NCI-H1092 treated with DMSO at 0.1 percent for 48 hours (cell line): ENCODE results near the gene FAM110D.

Experiments
- DNase-seq: peaks from one replicate; lab custom pipeline; 2025; lab: John Stamatoyannopoulos, UW

The FAM110D gene

DNA sequence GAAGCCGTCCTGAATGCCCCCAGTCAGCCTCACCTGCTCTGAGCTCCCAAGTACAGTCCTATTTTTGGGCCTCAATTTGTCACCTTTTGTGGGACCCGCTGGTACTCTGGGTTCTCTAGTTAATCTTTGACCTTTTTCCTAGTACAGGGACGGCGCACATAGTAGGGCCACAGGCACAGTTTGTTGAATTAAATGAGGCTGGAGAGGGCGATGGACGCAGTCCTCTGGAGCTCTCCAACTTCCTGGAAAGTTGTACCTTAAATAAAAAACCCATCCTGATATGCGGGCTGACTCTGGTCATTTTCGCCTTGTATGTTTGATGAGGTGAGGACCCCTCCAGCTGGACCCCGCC is 4.8 kb downstream of the FAM110D start:
- DNase-seq, result no peak

DNA sequence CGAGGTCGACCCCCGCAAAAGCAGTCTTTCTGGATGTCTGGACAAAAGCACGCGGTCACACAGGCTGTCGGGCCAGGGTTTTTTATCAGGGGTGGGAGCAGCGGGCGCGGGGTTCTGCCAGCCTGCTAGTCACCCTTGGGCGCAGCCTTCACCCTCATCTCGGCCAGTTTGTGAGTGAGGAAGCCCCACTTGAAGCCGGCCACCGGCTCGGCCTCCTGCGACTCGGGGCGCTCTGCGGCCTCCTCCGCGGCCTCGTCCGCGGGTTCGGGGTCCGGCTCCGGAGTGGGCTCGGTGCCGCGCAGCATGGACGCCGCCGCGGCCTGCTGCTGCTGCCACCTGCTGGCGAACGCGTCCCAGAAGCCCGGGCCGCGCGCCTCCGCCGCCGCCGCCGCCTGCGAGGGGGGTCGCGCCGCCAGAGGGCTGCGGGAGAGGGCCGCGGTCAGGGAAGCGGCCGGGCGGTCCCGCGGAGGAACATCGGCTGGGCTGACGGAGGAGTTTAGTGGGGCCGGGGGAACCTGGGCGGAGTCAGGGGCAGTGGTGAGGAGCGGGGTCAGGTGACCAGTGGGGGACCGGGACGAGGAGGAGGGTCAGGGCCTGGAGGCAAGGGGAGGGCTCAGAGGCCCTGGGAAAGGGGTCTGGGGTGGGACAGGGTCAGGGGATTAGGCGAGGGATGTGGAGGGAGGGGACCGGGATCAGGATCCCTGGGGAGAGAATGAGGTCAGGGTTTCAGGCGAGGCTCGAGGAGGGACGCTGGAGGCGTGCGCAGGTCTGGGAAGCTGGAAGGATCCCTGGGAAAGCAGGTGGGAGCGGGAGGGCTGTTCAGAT is 5.4 kb downstream of the FAM110D start:
- no peak for DNase-seq

DNA sequence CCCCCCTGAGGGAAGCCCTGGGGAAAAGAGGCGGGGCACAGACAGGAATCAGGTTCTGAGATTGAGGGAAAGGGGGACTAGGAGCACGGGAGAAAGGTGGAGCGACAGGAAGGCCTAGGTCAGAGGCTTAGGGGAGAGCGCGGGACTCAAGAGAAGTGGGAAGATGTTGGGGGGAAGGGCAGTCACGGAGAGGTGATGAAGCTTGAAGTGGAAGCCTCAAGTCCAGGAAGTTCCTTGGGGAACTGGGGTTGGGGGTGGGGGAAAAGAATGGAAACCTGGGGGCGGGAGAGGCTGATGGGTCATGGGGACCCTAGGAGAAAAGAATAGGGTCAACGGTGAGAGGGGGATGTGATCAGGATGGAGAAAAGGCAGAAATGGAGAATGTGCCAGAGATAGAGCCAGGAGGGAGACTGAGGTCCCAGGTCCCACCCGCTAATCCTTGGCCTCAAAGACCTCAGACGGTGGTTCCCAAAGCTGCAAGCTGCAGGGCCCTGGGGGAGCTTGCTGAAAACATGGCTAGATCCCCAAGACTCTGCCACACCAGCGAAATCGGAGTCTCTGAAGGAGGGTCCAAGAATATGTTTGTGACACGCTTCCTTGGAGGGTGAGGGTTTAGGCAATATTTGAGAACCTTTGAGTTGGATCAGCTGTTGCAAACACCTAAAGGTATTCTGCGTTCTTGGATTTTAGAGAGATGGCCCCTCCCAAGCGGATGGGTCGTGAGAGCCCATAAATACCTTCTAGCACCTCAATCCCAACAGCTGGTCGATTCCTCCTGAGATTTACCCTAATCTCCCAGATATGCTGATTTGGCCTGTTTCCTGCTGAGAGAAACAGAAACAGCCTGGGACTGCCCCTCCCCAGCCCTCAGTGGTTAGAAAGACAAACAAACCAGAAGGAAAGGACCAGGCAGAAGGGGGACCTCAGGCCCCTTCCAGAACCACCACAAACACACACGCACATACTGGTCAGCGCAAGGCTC is 6.3 kb downstream of the FAM110D start:
- DNase-seq, result no peak

DNA sequence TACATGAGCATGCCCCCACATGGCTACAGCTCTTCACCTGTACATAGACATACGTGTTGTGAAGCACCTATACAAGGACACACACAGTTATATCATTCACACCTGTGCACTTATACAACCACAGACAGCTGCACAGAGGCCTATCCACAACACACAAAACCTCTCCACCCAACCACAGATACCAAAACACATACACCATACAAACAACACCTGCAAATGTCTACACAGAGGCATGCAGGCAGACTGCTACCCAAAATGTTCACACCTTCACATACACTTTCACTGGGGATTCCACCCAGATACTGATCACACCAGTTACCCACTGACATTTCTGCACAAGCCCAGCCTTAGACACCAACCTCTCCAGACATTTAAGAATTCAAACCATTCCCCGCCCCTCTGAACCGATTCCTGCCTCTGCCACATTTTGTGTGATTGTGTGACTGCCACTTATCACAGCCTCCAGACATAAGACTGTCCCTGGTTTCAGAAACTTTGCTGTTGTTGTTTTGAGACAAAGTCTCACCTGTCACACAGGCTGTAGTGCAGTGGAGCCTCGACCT is 7.9 kb downstream of the FAM110D start:
- no peak for DNase-seq

DNA sequence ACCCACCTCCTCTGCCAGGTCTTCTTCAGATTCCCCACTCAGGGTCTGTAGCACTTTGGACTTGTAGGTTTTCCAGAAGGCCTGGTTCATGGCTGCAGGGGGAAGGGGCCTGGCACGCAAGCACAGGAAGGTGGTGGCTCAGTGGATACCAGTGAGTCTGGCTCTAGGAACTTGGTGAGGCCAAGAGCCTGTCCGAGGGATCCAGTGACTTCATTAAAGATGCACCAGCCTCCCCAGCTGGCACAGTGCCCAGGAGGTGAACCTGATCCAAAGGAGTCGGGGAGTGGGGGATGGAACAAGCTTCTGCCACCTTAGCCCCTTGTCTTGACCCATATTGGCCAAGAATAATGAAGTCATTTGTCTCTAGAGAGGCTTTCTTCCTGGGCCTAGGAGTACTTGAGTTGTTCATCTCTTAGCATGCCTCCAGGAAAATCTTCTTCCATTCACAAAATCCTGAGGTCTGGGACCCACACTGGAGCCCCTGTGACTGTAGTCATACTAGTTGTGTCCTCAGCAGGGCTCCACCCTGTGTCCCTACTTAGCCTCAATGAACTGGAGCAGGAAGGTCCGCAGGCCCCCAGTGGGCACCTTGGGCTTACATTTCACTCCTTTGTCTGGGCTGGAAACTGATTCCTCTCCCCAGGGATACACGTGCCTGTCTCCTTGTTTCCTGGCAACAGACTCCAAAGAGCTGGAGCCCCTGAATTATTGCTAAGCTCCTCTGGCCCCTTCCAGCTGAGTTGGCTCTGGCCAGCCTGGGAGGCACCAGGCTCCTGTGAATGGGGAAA is 9.7 kb downstream of the FAM110D start, which contains the start of gene C1orf232:
C1orf232 (minus strand) TSS at position 554 of the 788 bp plus-strand sequence; CDS start at position 90, 464 bp downstream.
- DNase-seq, result peak; percentile 89

DNA sequence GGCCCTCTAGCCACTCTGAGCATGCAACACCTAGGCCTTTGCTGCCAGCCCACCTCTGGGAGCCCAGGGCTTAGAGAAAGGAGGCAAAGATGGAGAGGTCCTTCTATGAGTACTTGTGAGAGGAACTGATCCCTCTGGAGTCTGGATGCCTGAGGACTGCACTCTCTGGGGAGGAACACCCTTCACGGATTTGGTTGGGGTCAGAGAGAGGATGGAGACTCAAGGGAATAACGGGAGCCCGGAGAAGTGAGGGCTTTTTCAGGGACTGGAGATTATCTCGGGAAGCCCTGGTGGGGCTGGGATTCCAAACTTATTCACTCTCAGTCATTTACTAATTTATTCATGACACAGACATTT is 10.3 kb downstream of the FAM110D start:
- DNase-seq, result no peak

DNA sequence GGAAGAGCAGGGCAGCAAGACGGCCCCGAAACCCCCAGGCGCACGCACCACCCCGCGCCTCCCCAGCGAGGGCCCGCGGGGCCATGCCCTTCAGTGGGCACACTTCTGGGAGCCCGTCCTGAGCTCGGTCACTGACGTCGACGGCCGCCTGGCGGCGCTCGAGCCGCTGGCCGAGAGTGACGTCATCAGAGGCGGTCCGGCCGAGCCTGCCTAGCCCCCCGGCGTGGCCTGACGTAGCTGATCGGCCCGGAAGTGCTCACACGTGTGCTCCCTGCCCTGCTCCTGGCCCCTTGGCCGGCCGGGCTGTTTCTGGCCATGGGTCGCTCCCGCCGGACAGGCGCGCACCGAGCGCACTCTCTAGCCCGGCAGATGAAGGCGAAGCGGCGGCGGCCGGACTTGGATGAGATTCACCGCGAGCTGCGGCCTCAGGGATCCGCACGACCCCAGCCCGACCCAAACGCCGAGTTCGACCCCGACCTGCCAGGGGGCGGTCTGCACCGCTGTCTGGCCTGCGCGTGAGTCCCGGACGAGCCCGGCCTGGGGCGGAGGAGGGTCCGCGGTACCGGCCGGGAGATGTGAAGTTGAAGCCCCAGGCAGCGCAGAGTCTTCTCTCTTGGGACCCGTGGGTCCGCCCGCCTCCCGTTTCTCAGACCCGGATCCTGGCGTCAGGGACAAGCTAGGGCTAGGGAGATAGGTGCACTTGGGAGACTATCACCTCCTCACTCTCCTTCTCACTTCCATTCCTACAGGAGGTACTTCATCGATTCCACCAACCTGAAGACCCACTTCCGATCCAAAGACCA is 11.0 kb downstream of the FAM110D start, which contains the start of gene ZNF593:
ZNF593 (plus strand) TSS at position 240 of the 803 bp plus-strand sequence; CDS start at position 316, 76 bp downstream.
- peak; percentile 89 for DNase-seq

DNA sequence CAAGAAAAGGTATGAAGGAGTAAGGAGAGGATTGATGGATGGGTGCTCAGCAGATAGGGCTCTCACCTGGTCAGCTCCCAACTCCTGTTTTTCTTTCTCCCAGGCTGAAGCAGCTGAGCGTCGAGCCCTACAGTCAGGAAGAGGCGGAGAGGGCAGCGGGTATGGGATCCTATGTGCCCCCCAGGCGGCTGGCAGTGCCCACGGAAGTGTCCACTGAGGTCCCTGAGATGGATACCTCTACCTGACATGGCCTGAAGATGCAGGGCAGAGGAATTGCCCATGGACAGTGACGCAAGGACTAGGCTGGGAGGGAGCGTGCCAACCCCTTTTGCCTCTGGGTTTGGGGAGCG is 11.6 kb downstream of the FAM110D start:
- no peak for DNase-seq

DNA sequence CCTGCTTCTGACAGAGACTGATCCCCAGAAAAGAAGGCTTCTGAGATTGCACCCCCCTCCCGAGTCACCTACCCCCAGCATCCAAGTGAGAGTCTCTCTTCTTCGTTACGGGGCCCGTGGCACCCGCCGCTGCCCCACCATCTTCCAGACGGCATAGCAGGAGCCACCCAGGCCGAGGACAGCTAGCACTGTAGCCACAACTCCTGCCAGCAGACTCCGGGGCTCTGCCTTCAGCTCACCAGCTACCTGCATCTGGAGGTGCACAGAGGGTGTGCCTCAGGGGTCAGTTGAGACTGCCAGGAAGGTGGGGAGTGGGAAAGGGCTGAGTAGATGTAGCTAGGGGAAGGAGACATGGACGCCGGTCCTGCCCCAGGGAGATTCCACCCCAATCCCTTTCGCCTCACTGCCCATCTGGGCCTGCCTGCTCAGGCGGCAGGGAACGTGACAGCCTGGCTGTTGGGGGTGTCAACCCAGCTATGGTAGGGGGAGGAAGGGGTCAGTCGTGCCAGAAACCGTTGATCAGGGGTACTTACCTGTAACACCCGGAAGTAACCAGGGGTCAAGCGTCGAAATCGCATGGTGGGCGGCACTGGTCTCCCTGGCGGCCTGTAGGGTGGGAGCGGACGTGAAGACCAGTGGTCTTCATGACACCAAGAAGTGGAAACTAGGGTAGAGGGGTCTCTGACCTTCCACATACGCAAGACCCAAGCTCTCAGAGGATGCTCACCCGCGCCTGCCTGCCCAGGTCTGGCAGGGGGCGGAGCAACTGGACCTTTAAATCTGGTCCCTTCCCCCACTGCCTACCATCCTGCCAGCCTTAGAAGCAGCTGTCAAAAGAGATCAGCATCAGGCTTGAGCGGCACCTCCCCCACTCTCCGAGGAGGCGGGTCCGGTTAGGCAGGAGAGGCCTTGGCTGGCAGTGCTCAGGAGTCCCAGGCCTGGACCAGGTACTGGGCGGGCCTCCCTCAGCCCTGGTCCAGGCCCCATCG is 12.5 kb downstream of the FAM110D start, which contains the start of gene ZNF593OS:
ZNF593OS (minus strand) TSS at position 749 of the 989 bp plus-strand sequence; CDS start at position 578, 171 bp downstream.
- DNase-seq, result no peak

DNA sequence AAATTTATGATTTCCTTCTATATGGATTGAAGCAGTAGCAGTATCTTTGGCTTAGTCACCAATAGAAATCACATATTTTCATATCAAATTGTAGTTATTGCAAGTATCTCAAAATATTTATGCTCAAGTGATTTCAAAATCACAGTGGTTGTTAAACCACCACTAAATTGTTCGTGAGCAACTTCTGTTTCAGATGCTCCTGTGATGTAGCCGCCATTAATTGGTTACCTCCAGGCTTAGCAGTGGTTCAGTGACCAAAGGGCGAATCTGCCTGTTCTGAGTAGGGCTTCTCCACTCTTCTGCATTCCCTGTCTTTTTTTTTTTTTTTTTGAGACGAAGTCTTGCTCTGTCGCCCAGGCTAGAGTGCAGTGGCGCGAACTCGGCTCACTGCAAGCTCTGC is 16.5 kb downstream of the FAM110D start:
- DNase-seq, result no peak

DNA sequence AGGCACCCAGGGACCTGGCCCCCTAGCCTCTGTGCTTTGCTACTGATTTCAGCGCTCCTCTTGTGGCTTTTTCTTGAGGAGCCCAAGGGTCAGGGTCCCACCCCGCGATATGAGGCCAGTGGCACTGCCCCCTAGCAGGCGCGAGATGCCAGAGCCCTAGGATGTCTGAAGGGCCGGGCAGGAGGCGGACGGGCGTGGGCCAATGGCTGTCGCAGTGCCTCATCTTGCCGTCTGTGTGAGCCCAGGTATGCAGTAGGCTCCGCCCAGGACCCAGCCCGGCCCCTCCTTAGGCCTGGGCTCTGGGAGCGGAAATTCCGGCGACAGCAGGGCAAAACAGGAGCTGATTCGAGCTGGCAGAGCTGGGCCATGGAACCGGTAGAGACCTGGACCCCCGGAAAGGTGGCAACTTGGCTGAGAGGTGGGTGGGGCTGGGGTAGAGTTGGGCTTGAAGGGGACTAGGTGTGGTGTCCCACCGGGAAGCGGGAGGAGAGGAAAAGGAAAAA is 18.4 kb downstream of the FAM110D start, which contains the start of gene CNKSR1:
CNKSR1 (plus strand) TSS at position 310 of the 503 bp plus-strand sequence; CDS start at position 367, 57 bp downstream.
- DNase-seq, result no peak

DNA sequence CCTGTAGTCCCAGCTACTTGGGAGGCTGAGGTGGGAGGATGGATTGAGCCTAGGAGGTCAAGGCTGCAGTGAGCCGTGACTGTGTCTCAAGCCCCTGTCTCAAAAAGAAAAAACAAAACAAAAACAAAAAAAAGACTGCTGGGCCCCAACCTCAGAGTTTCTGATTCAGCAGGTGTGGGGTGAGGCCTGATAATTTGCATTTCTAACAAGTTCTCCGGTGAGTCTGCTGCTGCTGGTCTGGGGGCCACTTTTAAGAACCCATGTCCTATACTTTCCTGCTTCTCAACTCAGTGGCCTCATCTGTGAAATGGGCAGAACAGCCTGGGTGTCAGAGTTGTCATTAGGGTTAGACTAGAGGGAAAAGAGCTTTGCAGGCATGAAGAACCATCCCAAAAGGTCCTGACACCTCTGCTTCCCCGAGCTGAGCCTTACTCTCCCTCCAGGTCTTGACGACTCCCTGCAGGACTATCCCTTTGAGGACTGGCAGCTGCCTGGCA is 21.2 kb downstream of the FAM110D start:
- DNase-seq, result no peak

DNA sequence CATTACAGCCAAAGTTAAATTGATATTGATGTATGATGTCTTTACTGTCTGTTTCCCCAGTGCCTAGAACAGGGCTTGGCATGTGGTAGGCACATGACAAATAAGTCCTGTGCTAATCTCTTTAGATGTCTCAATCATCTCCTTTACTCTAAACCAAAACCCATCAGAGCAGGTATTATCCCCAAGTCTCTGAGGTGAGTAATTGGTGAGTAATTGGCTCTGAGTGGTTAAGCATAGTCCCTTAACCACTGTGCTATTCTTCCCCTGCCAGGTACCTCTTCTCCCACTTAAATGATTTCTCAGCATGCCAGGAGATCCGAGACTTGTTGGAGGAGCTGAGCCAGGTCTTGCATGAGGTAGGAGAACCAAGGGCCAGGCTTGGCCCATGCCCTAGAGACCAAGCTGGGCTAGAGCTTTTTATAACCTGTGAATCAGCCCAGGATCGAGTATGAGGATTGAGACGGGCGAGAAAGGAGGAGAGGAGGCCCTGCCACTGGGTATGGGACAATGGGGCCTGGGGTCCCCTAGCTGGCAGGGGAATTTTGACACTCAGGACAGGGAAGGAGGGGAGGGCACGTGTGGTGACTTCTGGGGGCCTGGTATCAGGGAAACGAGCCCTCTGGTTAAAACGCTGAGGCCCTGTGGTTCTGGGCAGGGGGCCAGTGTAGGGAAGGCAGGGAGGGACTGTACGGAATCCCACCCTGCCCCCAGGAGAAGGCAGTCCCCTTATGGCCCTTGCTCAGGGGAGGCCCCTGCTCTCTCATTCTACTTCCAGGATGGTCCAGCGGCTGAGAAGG is 22.9 kb downstream of the FAM110D start:
- DNase-seq, result no peak

DNA sequence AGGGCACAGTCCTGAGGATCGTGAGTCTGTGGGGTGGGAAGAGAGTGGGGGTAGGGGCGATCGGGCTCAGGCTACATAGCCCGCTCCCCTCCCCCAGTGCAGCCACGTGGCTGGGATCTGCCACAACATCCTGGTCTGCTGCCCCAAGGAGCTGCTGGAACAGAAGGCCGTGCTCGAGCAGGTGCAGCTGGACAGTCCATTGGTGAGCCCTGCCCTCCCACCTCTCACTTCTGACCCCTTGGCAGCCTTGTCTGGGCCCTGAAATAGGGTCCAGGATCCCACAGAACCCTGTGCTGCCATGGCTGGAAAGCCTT is 23.5 kb downstream of the FAM110D start:
- no peak for DNase-seq

DNA sequence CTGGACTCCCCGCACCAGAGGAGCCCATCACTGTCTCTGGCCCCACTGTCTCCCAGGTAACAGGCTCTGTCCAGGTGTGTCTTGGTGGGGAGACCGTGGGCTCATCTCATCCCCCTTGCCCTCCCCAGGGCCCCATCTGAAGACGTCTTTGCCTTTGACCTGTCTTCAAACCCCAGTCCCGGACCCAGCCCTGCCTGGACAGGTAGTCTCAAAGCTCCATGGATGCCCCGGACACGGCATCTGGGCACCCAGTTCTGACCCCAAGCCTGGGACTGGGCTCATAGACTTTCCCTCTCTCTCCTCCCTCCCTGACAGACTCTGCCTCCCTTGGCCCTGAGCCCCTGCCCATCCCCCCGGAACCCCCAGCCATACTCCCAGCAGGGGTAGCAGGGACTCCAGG is 25.2 kb downstream of the FAM110D start:
- DNase-seq, result no peak

DNA sequence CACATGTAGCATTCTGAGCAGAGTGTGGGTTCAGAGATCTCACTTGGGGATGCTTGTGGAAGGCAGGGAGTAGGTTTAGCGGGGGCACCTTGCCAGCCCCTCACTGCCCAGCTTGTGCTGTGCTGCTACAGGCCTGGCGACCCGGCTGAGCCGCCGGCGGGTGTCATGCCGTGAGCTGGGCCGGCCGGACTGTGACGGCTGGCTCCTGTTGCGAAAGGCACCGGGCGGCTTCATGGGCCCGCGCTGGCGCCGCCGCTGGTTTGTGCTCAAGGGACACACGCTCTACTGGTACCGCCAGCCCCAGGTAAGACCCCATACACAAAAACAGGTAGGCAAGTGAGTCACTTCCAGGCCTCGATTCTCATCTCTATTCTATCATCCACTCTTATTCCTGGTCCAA is 26.0 kb downstream of the FAM110D start:
- no peak for DNase-seq

DNA sequence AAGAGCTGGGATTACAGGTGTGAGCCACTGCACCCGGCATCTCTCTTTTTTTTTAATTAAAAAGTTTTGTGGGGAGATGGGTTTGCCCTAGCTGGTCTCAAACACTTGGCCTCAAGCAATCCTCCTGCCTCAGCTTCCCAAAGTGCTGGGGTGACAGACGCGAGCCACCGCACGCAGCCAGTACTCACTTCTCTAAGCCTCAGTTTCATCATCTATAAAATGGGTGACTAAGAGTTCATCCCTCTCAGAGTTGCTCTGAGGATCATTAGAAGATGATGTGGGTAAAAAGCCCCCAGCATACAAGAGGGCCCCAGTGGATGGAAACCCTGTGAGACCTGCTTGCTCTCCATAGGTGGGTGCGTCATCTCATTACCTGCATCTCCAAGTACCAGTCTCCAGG is 29.0 kb downstream of the FAM110D start:
- no peak for DNase-seq

DNA sequence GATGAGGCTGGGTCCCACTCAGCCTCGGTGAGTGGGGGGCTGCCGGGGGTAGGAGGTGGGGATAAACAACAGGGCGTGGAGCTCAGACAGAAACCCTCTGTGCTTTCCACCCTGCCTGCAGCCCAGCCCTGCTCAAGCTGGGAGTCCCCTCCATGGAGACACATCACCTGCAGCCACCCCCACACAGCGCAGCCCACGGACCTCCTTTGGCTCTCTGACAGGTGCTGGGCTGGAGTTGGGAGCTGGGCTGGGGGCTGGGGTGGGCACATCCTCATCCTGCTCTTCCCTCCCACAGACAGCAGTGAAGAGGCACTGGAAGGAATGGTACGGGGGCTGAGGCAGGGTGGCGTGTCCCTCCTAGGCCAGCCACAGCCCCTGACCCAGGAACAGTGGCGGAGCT is 29.6 kb downstream of the FAM110D start:
- no peak for DNase-seq
